GM19239 (cell line): ENCODE data around the gene SYP.
A peak's percentile ranks its signal among the peaks of the same experiment; 100 is the strongest.
"Not testable (repeated sequence)": the region's sequence is repeated elsewhere in the genome, so short reads cannot be mapped to it uniquely, and the experiment has no call there.

Experiments
- DNase-seq: peaks from one replicate; pipeline ENCODE4 v3.0.0; 2011; ENCODE audit warnings: low spot score; ENCODE audit not compliant: insufficient read length
- FAIRE-seq: peaks from 2 replicates; lab custom pipeline; 2011; peaks lifted over from hg19 to GRCh38; lab: Jason Lieb, UNC

Gene SYP

GRCh38 chrX:49174723-49175122 lies 25.3 kb downstream of the SYP start:
- FAIRE-seq (no peak), DNase-seq (no peak)

- not testable (repeated sequence) for FAIRE-seq, DNase-seq
Measured at GRCh38 chrX:49173544-49173943, 26.4 kb downstream of the SYP start.

- DNase-seq (no peak), FAIRE-seq (peak; percentile 84)
Measured at GRCh38 chrX:49172280-49172780, 27.7 kb downstream of the SYP start.

- DNase-seq (no peak), FAIRE-seq (peak; percentile 92)
Measured at GRCh38 chrX:49171752-49172279, 28.2 kb downstream of the SYP start, which contains the start of gene PLP2. Gene PLP2, plus strand, starts transcription at chrX:49171898. Its CDS starts 103 bp downstream, at chrX:49172001.

- FAIRE-seq (no peak), DNase-seq (no peak)
Measured at GRCh38 chrX:49167740-49168108, 32.3 kb downstream of the SYP start.

GRCh38 chrX:49166914-49167739 lies 32.9 kb downstream of the SYP start:
- no peak for DNase-seq
- FAIRE-seq = peak; percentile 96

GRCh38 chrX:49165901-49166881 lies 33.8 kb downstream of the SYP start:
- peak; percentile 68 for FAIRE-seq
- no peak for DNase-seq

- FAIRE-seq (no peak), DNase-seq (no peak)
Measured at GRCh38 chrX:49164589-49165360, 35.2 kb downstream of the SYP start.

- FAIRE-seq = peak; percentile 91
- DNase-seq = no peak
Measured at GRCh38 chrX:49163555-49164419, 36.2 kb downstream of the SYP start.

- DNase-seq (no peak), FAIRE-seq (no peak)
Measured at GRCh38 chrX:49162620-49163019, 37.4 kb downstream of the SYP start, which contains the start of gene MAGIX. Gene MAGIX, plus strand, starts transcription at chrX:49162758. Its CDS starts 132 bp downstream, at chrX:49162890.

- DNase-seq (no peak), FAIRE-seq (no peak)
Measured at GRCh38 chrX:49161632-49162031, 38.4 kb downstream of the SYP start.

- DNase-seq (no peak), FAIRE-seq (no peak)
Measured at GRCh38 chrX:49160908-49161307, 39.1 kb downstream of the SYP start.

- no peak for DNase-seq
- FAIRE-seq = no peak
Measured at GRCh38 chrX:49157194-49157593, 42.8 kb downstream of the SYP start.

- FAIRE-seq = peak; percentile 39
Measured at GRCh38 chrX:49155900-49156837, 43.8 kb downstream of the SYP start.

GRCh38 chrX:49155243-49155899 lies 44.6 kb downstream of the SYP start:
- DNase-seq (no peak), FAIRE-seq (peak; percentile 63)

More at GRCh38 chrX:49155900-49156837, 43.8 kb downstream of the SYP start:
- DNase-seq = no peak

GRCh38 chrX:49153467-49153866 lies 46.5 kb downstream of the SYP start:
- FAIRE-seq = no peak

GRCh38 chrX:49149291-49149690 lies 50.7 kb downstream of the SYP start:
- DNase-seq, FAIRE-seq: not testable (repeated sequence)

More at GRCh38 chrX:49153467-49153866, 46.5 kb downstream of the SYP start:
- DNase-seq = no peak
